GM20000 (cell line): Measurements from ENCODE around the gene GNPAT.
"Not testable (repeated sequence)": the region's sequence is repeated elsewhere in the genome, so short reads cannot be mapped to it uniquely, and the experiment has no call there.

Experiments used
- DNase-seq: peaks from one replicate; pipeline ENCODE4 v3.0.0; 2012; ENCODE audit warnings: low spot score
- CTCF ChIP-seq: IDR thresholded peaks from 2 replicates; pipeline ENCODE4 v1.5.1; 2012; ENCODE audit warnings: mild to moderate bottlenecking, control low read depth; ENCODE audit errors: extremely low read depth, missing control alignments

Gene GNPAT

GRCh38 chr1:231208980-231209379, 32.0 kb upstream of the GNPAT start:
- no peak for DNase-seq
- TF ChIP-seq CTCF = no peak

GRCh38 chr1:231209531-231209930, 31.5 kb upstream of the GNPAT start:
- DNase-seq = no peak
- TF ChIP-seq CTCF = no peak

GRCh38 chr1:231210126-231210525, 30.9 kb upstream of the GNPAT start:
- TF ChIP-seq CTCF = no peak
- DNase-seq = no peak

- peak; percentile 88 for DNase-seq
- peak; percentile 80 for TF ChIP-seq CTCF
Observed at GRCh38 chr1:231211005-231211857, 29.8 kb upstream of the GNPAT start.

- DNase-seq = not testable (repeated sequence)
Observed at GRCh38 chr1:231212301-231212700, 28.7 kb upstream of the GNPAT start.

GRCh38 chr1:231213831-231214573, 27.0 kb upstream of the GNPAT start:
- no peak for TF ChIP-seq CTCF
- no peak for DNase-seq

- peak; percentile 17 for DNase-seq
Observed at GRCh38 chr1:231214918-231215680, 25.9 kb upstream of the GNPAT start.

More at GRCh38 chr1:231214918-231215680, 25.9 kb upstream of the GNPAT start:
- no peak for TF ChIP-seq CTCF
